IPS-NIHi11 (cell line): ENCODE results near the gene BABAM1.

Source experiments
- DNase-seq: peaks from one replicate; pipeline ENCODE4 v3.0.0; 2012; ENCODE audit warnings: mixed read lengths, low spot score

Gene BABAM1

DNA sequence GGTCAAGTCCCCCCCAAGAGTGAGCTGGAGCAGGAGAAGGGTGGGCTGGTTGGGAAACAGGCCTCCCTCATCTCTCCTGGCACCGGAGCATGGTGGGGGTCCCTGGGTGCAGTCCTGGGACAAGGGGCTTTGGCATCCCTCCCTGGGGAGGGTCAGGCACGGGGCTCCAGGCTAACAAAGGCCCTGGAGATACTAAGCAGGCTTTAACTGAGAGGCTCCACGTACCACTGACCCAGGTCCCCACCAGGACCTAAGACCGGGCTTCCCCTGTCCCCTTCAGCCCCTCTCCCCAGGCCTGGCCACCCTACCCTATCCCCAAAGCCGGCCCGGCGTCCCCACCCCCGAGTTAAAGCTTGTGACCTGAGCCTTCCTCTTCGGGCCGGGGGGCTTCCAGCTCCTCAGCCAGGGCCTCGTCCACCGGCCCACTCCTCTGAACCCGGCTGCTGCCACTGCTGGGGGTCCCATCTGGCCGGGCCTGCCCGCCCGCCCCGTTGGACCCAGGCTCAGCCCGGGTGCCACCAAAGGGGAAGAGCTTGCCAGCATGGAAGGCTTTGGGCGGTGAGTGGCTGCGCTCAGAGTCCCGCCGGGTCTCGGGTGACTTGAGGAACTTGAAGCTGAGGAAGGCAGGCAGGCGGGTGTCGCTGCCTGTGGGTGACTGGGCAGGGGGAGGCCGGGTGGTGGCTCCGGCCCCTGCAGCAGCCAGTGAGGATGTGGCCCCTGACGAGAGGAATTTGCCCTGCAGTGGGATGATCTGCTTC is 57.3 kb downstream of the BABAM1 start:
- DNase-seq = peak; percentile 15

DNA sequence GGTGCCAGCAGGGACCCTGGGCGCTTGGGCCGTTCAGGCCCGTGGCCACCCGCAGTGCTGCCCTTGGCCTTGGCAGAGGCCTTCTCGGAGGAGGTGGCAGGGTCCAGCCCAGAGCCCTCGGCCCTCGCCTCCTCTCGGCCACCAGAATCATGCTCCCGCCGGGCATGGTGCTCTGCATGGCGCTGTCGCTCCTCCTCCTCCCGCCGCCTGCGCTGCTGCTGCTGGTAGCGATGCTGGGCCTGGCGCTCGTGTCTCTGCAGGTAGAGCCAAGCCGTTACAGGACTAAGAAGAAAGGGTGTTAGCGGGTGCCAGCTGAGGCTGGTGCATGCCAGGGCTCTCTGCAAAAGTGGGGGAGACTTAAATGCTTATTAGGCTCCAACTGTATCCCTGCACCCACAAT is 57.9 kb downstream of the BABAM1 start:
- DNase-seq = no peak

DNA sequence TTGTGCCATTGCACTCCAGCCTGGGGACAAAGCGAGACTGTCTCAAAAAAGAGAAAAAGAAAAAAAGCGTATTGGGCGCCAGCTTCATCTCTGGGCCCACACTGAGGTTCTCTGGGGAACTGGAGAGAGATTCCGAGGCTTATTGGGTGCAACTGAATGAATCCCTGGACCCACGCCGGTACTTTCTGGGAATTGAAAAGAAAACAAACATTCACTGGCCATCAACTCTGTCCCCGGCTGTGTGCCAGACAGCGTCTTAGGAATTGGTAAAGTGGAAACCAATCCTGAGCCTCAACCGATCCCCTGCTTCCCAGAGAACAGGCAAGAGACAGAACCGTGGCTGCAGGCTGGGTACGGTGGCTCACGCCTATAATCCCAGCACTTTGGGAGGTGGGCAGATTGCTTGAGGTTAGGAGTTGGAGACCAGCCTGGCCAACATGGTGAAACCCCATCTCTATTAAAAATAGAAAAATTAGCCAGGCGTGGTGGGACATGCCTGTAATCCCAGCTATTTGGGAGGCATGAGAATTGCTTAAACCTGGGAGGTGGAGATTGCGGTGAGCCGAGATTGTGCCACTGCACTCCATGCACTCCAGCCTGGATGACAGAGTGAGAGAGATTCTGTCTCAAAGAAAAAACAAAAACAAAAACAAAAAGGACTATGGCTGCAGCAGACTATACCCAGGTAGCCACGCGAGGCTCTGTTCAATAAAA is 58.8 kb downstream of the BABAM1 start:
- DNase-seq = no peak

DNA sequence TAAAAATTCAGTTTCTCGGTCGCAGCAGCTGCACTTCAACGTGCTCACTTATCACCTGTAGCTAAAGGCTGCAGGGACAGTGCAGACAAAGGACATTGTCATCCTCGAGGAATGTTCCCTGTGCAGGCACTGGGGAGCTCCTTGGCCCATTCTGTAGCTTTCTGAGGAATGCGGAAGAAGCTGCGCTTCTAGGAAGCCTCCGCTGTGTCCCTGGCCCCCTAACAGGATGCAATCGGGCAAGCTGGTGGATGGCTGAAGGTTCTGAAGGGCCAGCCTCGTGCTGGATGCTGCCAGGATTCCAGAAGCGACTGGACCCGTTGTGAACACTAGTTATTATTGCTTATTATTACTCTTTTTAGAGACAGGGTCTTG is 59.3 kb downstream of the BABAM1 start:
- peak; percentile 17 for DNase-seq

DNA sequence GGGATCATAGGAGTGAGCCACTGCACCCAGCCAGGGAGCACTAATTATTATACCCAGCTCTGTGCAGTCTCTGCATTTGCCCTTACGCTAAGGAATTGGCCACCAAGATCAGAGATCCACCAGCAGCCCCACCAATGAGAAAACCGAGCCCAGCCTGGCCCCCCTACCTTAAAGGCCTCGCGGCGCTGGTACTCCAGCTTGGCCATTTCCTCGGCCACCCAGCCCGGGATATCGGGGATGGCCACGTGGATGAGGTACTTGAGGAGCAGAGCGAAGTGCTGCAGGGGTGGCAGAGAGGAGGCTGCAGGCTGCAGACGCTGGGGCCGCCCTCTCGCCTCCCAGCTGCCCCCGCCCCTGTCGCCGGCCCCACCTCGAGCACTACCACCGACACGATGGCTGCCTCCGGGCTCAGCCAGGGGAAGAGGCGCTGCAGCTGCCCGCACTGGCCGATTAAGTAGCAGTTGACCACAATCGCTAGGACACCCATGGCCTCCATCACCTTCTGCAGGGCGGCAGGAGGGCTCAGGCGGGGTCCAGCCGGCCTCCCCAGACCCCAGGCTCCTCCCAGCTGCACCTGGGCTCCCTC is 59.9 kb downstream of the BABAM1 start:
- no peak for DNase-seq

DNA sequence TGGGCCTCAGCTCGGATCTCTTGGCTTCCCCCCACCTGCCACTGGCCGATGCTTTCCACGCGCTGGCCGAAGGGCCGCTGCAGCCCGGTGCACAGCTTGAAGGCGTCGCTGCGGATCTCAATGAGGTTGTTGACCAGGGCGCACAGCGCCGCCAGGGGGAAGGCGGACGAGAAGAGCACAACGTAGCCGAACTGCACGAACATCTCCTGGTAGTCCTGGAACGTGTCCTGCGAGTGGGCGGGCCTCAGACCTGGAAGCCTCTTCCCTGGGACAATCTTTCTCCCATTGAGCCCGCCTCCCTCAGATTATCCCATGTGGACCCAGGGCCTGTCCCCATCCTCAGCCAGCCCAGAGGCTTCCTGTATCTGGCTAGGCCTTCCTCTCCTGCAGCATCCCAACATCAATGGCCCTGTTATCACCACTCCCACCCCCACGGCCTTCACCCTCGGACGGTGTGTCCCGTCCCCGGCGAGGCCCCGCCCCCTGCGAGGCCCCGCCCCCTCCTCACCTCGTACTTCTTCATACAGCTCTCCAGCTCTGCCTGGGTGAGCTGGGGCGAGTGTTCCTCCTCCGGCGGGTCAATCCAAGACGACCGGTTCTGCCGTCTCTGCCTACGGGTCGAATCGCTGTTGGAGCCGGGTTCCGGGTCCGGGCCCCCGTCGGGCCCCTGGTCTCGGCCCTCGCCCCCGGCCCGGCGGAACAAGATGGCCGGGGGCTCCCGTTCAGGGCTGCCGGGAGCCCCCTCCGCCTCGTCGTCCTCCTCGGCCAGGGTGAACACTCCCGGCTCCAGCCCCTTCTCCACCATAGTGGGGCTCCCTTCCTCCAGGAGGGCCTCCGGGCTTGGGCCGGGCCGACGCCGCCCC is 60.6 kb downstream of the BABAM1 start:
- peak; percentile 90 for DNase-seq
